Measurements from ENCODE around the gene PLEKHA6.

GRCh38 chr1:204337583-204337982 is 22.1 kb downstream of the PLEKHA6 start:
- TF ChIP-seq CTCF (conservative IDR thresholded peaks at IDR 0.05; ENCODE audit: low read depth in 2 of 2) (no peak), EZH2phosphoT487 (IDR thresholded peaks at IDR 0.05; ENCODE audit: unreplicated experiment) (no peak), POLR2AphosphoS5 (IDR thresholded peaks at IDR 0.05; ENCODE audit: low read depth) (no peak), EZH2 (IDR thresholded peaks at IDR 0.05; ENCODE audit: low read depth, unreplicated experiment) (no peak), CREB1 (CRISPR knock-in tag; IDR thresholded peaks at IDR 0.05; ENCODE audit: low read depth) (no peak), REST (IDR thresholded peaks at IDR 0.05; ENCODE audit: unreplicated experiment) (no peak), JUNB (IDR thresholded peaks at IDR 0.05; ENCODE audit: unreplicated experiment) (no peak), ZNF114 (CRISPR knock-in tag; IDR thresholded peaks at IDR 0.05) (no peak), ZNF331 (CRISPR knock-in tag; IDR thresholded peaks at IDR 0.05; ENCODE audit: low read depth) (no peak), STAT1 (IDR thresholded peaks at IDR 0.05; ENCODE audit: unreplicated experiment) (no peak), ZNF462 (CRISPR knock-in tag; IDR thresholded peaks at IDR 0.05) (no peak)

All from GM23338 (cell line).